NOMO-1 (cell line): Measurements from ENCODE around the gene SLC10A3.
A peak's percentile ranks its signal among the peaks of the same experiment; 100 is the strongest.
"Not testable (repeated sequence)": the region's sequence is repeated elsewhere in the genome, so short reads cannot be mapped to it uniquely, and the experiment has no call there.

ENCODE experiments used
- DNase-seq, 2 experiments: peaks; one replicate each; lab custom pipeline; 2025; ENCODE audit not compliant: unreplicated experiment in 2 of 2; lab: John Stamatoyannopoulos, UW

The SLC10A3 gene

GRCh38 chrX:154511761-154512160 lies 21.3 kb upstream of the SLC10A3 start:
- DNase-seq: no peak

- no peak for DNase-seq
Measured at GRCh38 chrX:154509455-154509854, 19.0 kb upstream of the SLC10A3 start.

- no peak for DNase-seq
Measured at GRCh38 chrX:154508384-154508745, 17.9 kb upstream of the SLC10A3 start.

- no peak for DNase-seq
Measured at GRCh38 chrX:154507673-154508383, 17.4 kb upstream of the SLC10A3 start.

- no peak for DNase-seq
Measured at GRCh38 chrX:154506483-154507332, 16.3 kb upstream of the SLC10A3 start.

- DNase-seq: no peak
Measured at GRCh38 chrX:154505734-154506133, 15.3 kb upstream of the SLC10A3 start.

GRCh38 chrX:154502989-154503388 lies 12.6 kb upstream of the SLC10A3 start:
- DNase-seq: no peak

- no peak for DNase-seq
Measured at GRCh38 chrX:154502098-154502497, 11.7 kb upstream of the SLC10A3 start.

- DNase-seq: not testable (repeated sequence)
Measured at GRCh38 chrX:154501423-154501822, 11.0 kb upstream of the SLC10A3 start.

- DNase-seq: not testable (repeated sequence)
Measured at GRCh38 chrX:154496591-154497137, 6.2 kb upstream of the SLC10A3 start.

GRCh38 chrX:154495472-154495922 lies 5.1 kb upstream of the SLC10A3 start:
- no peak for DNase-seq

- DNase-seq: no peak
Measured at GRCh38 chrX:154494715-154495114, 4.3 kb upstream of the SLC10A3 start.

- peak in 1 of 2 experiments; percentile 8 for DNase-seq
Measured at GRCh38 chrX:154490021-154490413, 412 bp downstream of the SLC10A3 start.

- DNase-seq: no peak
Measured at GRCh38 chrX:154489182-154489581, 1.2 kb downstream of the SLC10A3 start.

GRCh38 chrX:154488336-154489075 lies 1.9 kb downstream of the SLC10A3 start:
- DNase-seq: no peak

GRCh38 chrX:154487518-154488290 lies 2.7 kb downstream of the SLC10A3 start:
- DNase-seq: no peak

- peak; percentile 9 to 23 for DNase-seq
Measured at GRCh38 chrX:154486396-154487207, 3.8 kb downstream of the SLC10A3 start, which contains the start of gene UBL4A. Gene UBL4A (minus strand): TSS chrX:154486615. CDS start chrX:154486584, 31 bp downstream.

GRCh38 chrX:154486052-154486395 lies 4.4 kb downstream of the SLC10A3 start:
- DNase-seq: peak in 1 of 2 experiments; percentile 4
